SK-N-SH (cell line): ENCODE measurements around the gene ASTN2. TPM values are rescaled to one million over a fixed set of nuclear protein-coding genes. Genes with fewer than 3 reads are reported as not detected.
A peak's percentile ranks its signal among the peaks of the same experiment; 100 is the strongest.

Source experiments
- CTCF ChIA-PET: fragments of 300-600, 350-600 bp; formaldehyde crosslinking; extraction: SDS; loops from one replicate; lab custom pipeline; 2021; lab: Yijun Ruan, JAX
- POLR2A ChIA-PET: fragments of 350-600 bp; sonication (Branson Sonifier 250); formaldehyde crosslinking; extraction: SDS; loops from one replicate; lab custom pipeline; 2020; ENCODE audit warnings: antibody characterized with exemption, inconsistent platforms; lab: Yijun Ruan, JAX
- DNase-seq: peaks from one replicate; pipeline ENCODE4 v3.0.0; 2012
- H2AFZ ChIP-seq: fragments of 200-600 bp; sonication (generic); 2 replicates; pipeline ENCODE4 v1.8.1; 2016; ENCODE audit warnings: antibody characterized with exemption, mild to moderate bottlenecking, low read depth
- H3F3A ChIP-seq: fragments of 200-600 bp; sonication (generic); replicated peaks from 2 replicates; pipeline ENCODE3; 2016; ENCODE audit warnings: antibody characterized with exemption, mild to moderate bottlenecking; ENCODE audit not compliant: insufficient read depth
- H3K27ac ChIP-seq, 2 experiments: fragments of 200-500 bp in 1 of 2; fragments of 200-600 bp in 1 of 2; sonication (Bioruptor generic) in 1 of 2; sonication (generic), shearing (Covaris generic) in 1 of 2; 2 replicates each; pipeline versions ENCODE4 v1.5.1 to v1.6.1; 2014 to 2016; ENCODE audit warnings: low read depth in 2 of 2, inconsistent platforms in 1 of 2, low read length in 1 of 2, mild to moderate bottlenecking in 1 of 2, mixed read lengths in 1 of 2
- H3K27me3 ChIP-seq: fragments of 200-600 bp; sonication (generic), shearing (Covaris generic); 2 replicates; pipeline ENCODE4 v1.6.1; 2016; ENCODE audit warnings: mixed run types; ENCODE audit not compliant: insufficient read depth
- H3K36me3 ChIP-seq, 2 experiments: fragments of 200-500 bp in 1 of 2; fragments of 200-600 bp in 1 of 2; sonication (Bioruptor generic) in 1 of 2; sonication (generic) in 1 of 2; replicated peaks in 1 of 2; 2 replicates each; pipeline versions ENCODE3 to v1.5.1; 2014 to 2016; ENCODE audit warnings: low read length in 1 of 2, mild to moderate bottlenecking in 1 of 2; ENCODE audit not compliant: insufficient read depth in 2 of 2, control insufficient read depth in 1 of 2
- H3K4me1 ChIP-seq, 2 experiments: fragments of 200-500 bp in 1 of 2; fragments of 200-600 bp in 1 of 2; sonication (Bioruptor generic) in 1 of 2; sonication (generic), shearing (Covaris generic) in 1 of 2; 2 replicates each; pipeline versions ENCODE4 v1.5.1 to v1.6.1; 2014 to 2016; ENCODE audit warnings: low read depth in 1 of 2, low read length in 1 of 2, mixed run types in 1 of 2; ENCODE audit not compliant: insufficient read depth in 2 of 2, control insufficient read depth in 1 of 2
- H3K4me2 ChIP-seq: fragments of 200-600 bp; sonication (generic), shearing (Covaris generic); 2 replicates; pipeline ENCODE4 v1.6.1; 2017; ENCODE audit warnings: mixed run types
- H3K4me3 ChIP-seq, 2 experiments: fragments of 200-500 bp in 1 of 2; fragments of 200-600 bp in 1 of 2; sonication (Bioruptor generic) in 1 of 2; sonication (generic), shearing (Covaris generic) in 1 of 2; 2 replicates each; pipeline versions ENCODE4 v1.5.1 to v1.8.1; 2014 to 2016; ENCODE audit warnings: low read depth in 2 of 2, inconsistent platforms in 1 of 2, low read length in 1 of 2, mild to moderate bottlenecking in 1 of 2, mixed read lengths in 1 of 2, moderate library complexity in 1 of 2
- H3K79me2 ChIP-seq: fragments of 200-600 bp; sonication (generic); 2 replicates; pipeline ENCODE4 v1.8.1; 2017; ENCODE audit warnings: mild to moderate bottlenecking; ENCODE audit not compliant: insufficient read depth
- H3K9ac ChIP-seq: fragments of 200-600 bp; sonication (generic); 2 replicates; pipeline ENCODE4 v1.6.1; 2017; ENCODE audit warnings: mixed run types
- H3K9me2 ChIP-seq: fragments of 200-600 bp; sonication (generic); 2 replicates; pipeline ENCODE4 v1.6.1; 2017; ENCODE audit warnings: mixed run types
- H3K9me3 ChIP-seq: fragments of 200-600 bp; sonication (generic); 2 replicates; pipeline ENCODE4 v1.6.1; 2017; ENCODE audit warnings: mixed run types, mild to moderate bottlenecking, moderate library complexity
- H4K20me1 ChIP-seq: fragments of 200-600 bp; sonication (generic); 2 replicates; pipeline ENCODE4 v1.6.1; 2017; ENCODE audit warnings: mild to moderate bottlenecking, mixed run types; ENCODE audit not compliant: insufficient read depth
- CTCF ChIP-seq: fragments of 200-600 bp; sonication (generic); IDR thresholded peaks from 2 replicates; pipeline ENCODE4 v1.6.1; 2017; ENCODE audit warnings: antibody characterized with exemption, mild to moderate bottlenecking, moderate library complexity
- EZH2phosphoT487 ChIP-seq: fragments of 200-600 bp; sonication (generic); IDR thresholded peaks from 2 replicates; pipeline ENCODE4 v1.6.1; 2017; ENCODE audit warnings: low read depth, mixed run types, mild to moderate bottlenecking, antibody characterized with exemption, moderate library complexity, borderline replicate concordance
- RAD21 ChIP-seq: IDR thresholded peaks from 2 replicates; pipeline ENCODE4 v1.6.1; 2012; ENCODE audit warnings: mild to moderate bottlenecking, low read length
- REST ChIP-seq: IDR thresholded peaks from 2 replicates; pipeline ENCODE4 v1.6.1; 2012; ENCODE audit warnings: mild to moderate bottlenecking, low read depth, low read length, moderate library complexity
- SMC3 ChIP-seq: IDR thresholded peaks from 2 replicates; pipeline ENCODE4 v1.6.1; 2012; ENCODE audit warnings: low read depth, low read length, improper control_type of control experiment
- USF2 ChIP-seq: fragments of 150-350 bp; IDR thresholded peaks from 2 replicates; pipeline ENCODE4 v1.6.1; 2017; ENCODE audit warnings: antibody characterized with exemption, low read length, low read depth, borderline replicate concordance
- WGBS: methylation state at CpG from one replicate; pipeline ENCODE4 v1.1.6; 2017; ENCODE audit warnings: low lambda C conversion rate; 5-methylcytosine and 5-hydroxymethylcytosine counted together
- polyA plus RNA-seq, 3 experiments: library from polyadenylated mRNA; depleted of rRNA; stranded (reverse); fragments of >200 nt; gene quantifications; 2 replicates each; pipeline ENCODE4 v1.2.3, GENCODE V29; 2012

Gene ASTN2
- polyA plus RNA-seq, 1 of the 3 experiments (the other 2 are of a cell fraction): 6.6 TPM

GRCh38 chr9:116589392-116590354, 825.2 kb downstream of the ASTN2 start:
- 76% methylated on average over 7 of the region's 7 CpGs for WGBS
- POLR2A ChIA-PET: no interaction called here

More at GRCh38 chr9:116589392-116590354, 825.2 kb downstream of the ASTN2 start:
- Histone ChIP-seq H4K20me1 (no peaks in the 10 kb centered on the region), H3K4me1 (no peaks in the 10 kb centered on the region), H3K27ac (no peak overlapping the region), H3K79me2 (no peaks in the 10 kb centered on the region), H3K27me3 (no peaks in the 10 kb centered on the region), H3K9me3 (no peaks in the 10 kb centered on the region), H3K36me3 (peaks cover 6 to 11% of the 10 kb centered on the region in 2 experiments), H2AFZ (no peak overlapping the region), H3K4me3 (no peak overlapping the region), H3F3A (no peaks in the 10 kb centered on the region), H3K9ac (no peak overlapping the region), H3K9me2 (no peaks in the 10 kb centered on the region), H3K4me2 (no peak overlapping the region)
- TF ChIP-seq REST (no peak), USF2 (no peak), EZH2phosphoT487 (no peak), SMC3 (peak; percentile 53), CTCF (peak; percentile 68), RAD21 (peak; percentile 65)
- CTCF ChIA-PET: interaction anchor here (0.6 to 2.3 kb wide), 10 partner anchors 9 to 391 kb away, joined by 3 to 11 read pairs (median 4); no protein-coding TSS in a partner anchor
- DNase-seq: peak; percentile 36
